ENCODE measurements around the gene KIF6. TPM values are rescaled to one million over a fixed set of nuclear protein-coding genes. Genes with fewer than 3 reads are reported as not detected.

Gene KIF6
- total and polyA plus RNA-seq, 2 of the 8 experiments (the other 6 are each of a cell fraction or from before 2014, with no cell fraction given): 0.53 to 0.65 TPM

GRCh38 chr6:39360378-39360777 lies 364.8 kb downstream of the KIF6 start:
- no peak overlapping the region for H3K4me3 ChIP-seq (ENCODE audit: extremely low read depth in 1 of 4, insufficient read depth in 2 of 4, low read depth in 3 of 4, low read length in 4 of 4)
- no peak overlapping the region for H4K5ac ChIP-seq (ENCODE audit: insufficient read length, low read depth, low read length)
- no peak overlapping the region; the same call in 1 of the 2 replicates for H4K8ac ChIP-seq (ENCODE audit: extremely low read depth, insufficient read depth, low read length)
- no peaks in the 10 kb centered on the region for H4K20me1 ChIP-seq (replicated peaks in 1 of 2; ENCODE audit: control insufficient read depth in 1 of 2, insufficient read depth in 2 of 2, low read length in 2 of 2)
- no peaks in the 10 kb centered on the region for H3K27me3 ChIP-seq (replicated peaks in 1 of 4; ENCODE audit: control insufficient read depth in 3 of 4, extremely low read depth in 1 of 4, insufficient read depth in 3 of 4, low read length in 3 of 4)
- H3K9me3 ChIP-seq (ENCODE audit: insufficient read depth in 2 of 2, low read depth in 1 of 2, low read length in 1 of 2): no peaks in the 10 kb centered on the region
- ChIA-PET CTCF (ENCODE audit: partially characterized antibody) (interaction anchor here (0.6 to 6.3 kb wide), 4 partner anchors 11 to 819 kb away, joined by 3 to 89 read pairs (median 4); no protein-coding TSS in a partner anchor), POLR2A (ENCODE audit: partially characterized antibody) (no interaction called here)
- 90% methylated on average over 9 of the region's 9 CpGs; no CpG with 5 or more reads in 1 of the 2 experiments for whole genome bisulfite sequencing, 2 experiments (ENCODE audit: extremely low coverage in 1 of 2, insufficient coverage in 1 of 2, insufficient read length in 1 of 2, insufficient replicate concordance in 2 of 2, low coverage in 1 of 2, low lambda C conversion rate in 2 of 2, missing lambda C conversion rate in 1 of 2)
- H2AFZ ChIP-seq (ENCODE audit: low read length): no peak overlapping the region
- H4K91ac ChIP-seq (replicated peaks; ENCODE audit: insufficient read length, low read length): no peak overlapping the region
- no peak overlapping the region for H3K4ac ChIP-seq (replicated peaks; ENCODE audit: insufficient read length, low read depth, low read length)
- no peak overlapping the region for H2AK5ac ChIP-seq (ENCODE audit: low read depth, low read length)
- H2BK5ac ChIP-seq (ENCODE audit: low read depth, low read length): no peak overlapping the region
- no peak overlapping the region for H3K9ac ChIP-seq (replicated peaks in 1 of 4; ENCODE audit: extremely low read depth in 1 of 4, low read depth in 3 of 4, low read length in 3 of 4)
- FAIRE-seq: no peak
- H3K27ac ChIP-seq (ENCODE audit: low read depth, low read length): no peak overlapping the region
- H3K4me1 ChIP-seq (replicated peaks in 1 of 4; ENCODE audit: control insufficient read depth in 3 of 4, insufficient read depth in 4 of 4, low read length in 3 of 4): peaks cover 0 to 7% (median 2%) of the 10 kb centered on the region in 4 experiments; a peak in 4 of 7 replicates
- no peak overlapping the region for H3K56ac ChIP-seq (replicated peaks; ENCODE audit: insufficient read length, low read depth, low read length)
- no peaks in the 10 kb centered on the region for H3K36me3 ChIP-seq (ENCODE audit: control insufficient read depth in 2 of 4, insufficient read depth in 4 of 4, low read length in 3 of 4)
- no peaks in the 10 kb centered on the region for H3K23me2 ChIP-seq (ENCODE audit: low read depth, low read length)
- H3K14ac ChIP-seq (ENCODE audit: insufficient read length): no peak overlapping the region
- no peak overlapping the region for H2BK12ac ChIP-seq (ENCODE audit: low read depth, low read length)
- no peak overlapping the region for H3K18ac ChIP-seq (ENCODE audit: extremely low read depth, low read length)
- no peak overlapping the region for H2BK15ac ChIP-seq (ENCODE audit: low read length)
- no peak overlapping the region for H2BK120ac ChIP-seq (replicated peaks; ENCODE audit: low read depth, low read length)
- H3K4me2 ChIP-seq (ENCODE audit: insufficient read depth in 1 of 2, low read depth in 2 of 2, low read length in 2 of 2): no peak overlapping the region
- no peaks in the 10 kb centered on the region for H3K79me1 ChIP-seq (ENCODE audit: low read depth, low read length)
- H2BK20ac ChIP-seq (ENCODE audit: low read length): no peak overlapping the region
- no peaks in the 10 kb centered on the region for H3K79me2 ChIP-seq (ENCODE audit: control insufficient read depth in 1 of 2, insufficient read depth in 2 of 2, low read length in 2 of 2)
- no peak for DNase-seq (ENCODE audit: low read depth in 1 of 2, low spot score in 2 of 2)
- H3K23ac ChIP-seq (ENCODE audit: insufficient read length): no peak overlapping the region
- no peak for TF ChIP-seq TBP (IDR thresholded peaks at IDR 0.05; ENCODE audit: low read depth, low read length)
- no peak for TF ChIP-seq SRF (IDR thresholded peaks at IDR 0.05; ENCODE audit: low read depth, low read length)
- no peak for TF ChIP-seq TCF12 (IDR thresholded peaks at IDR 0.05; ENCODE audit: low read depth, low read length)
- TF ChIP-seq ATF2 (IDR thresholded peaks at IDR 0.05; ENCODE audit: low read length): no peak
- no peak for TF ChIP-seq SIN3A (conservative IDR thresholded peaks at IDR 0.05 in 1 of 2, IDR thresholded peaks at IDR 0.05 in 1 of 2; ENCODE audit: low read depth in 1 of 2, low read length in 2 of 2)

Data from H1 (cell line).